ENCODE data around the gene POMT2. TPM values are rescaled to one million over a fixed set of nuclear protein-coding genes. Genes with fewer than 3 reads are reported as not detected.

The POMT2 gene
- total RNA-seq, 4 donors from 2014 or later = 12.0 to 77.4 (median 24.9) TPM

DNA sequence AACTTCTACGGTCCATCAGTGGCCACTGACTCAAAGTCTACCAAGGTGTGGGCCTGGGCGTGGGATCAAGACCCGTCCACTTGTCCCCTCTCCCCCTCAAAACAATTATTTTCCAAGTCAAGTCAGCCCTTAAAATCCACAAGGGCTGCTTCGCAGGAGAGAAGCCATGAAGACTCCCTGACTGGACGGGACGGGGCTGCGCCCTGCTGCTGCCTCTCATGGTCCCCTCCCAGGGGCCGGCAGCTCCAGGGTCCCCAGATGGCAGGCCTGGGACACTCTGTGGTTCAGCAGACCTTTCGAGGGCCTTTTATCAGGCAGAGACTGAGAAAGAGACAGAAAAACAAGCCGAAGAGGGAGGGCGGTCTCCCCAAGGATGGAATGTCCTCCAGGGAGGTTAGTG lies 60.5 kb downstream of the POMT2 start:
- Histone ChIP-seq H3K9me3 (no peaks in the 10 kb centered on the region), H3K27me3 (peaks cover 6% of the 10 kb centered on the region), H3K27ac (no peak overlapping the region), H3K36me3 (no peaks in the 10 kb centered on the region), H3K4me3 (no peak overlapping the region), H3K4me1 (no peaks in the 10 kb centered on the region)
- in situ Hi-C loops (cut with MboI; ENCODE audit: low pct_ligation_motif_present in 1 of 4, low pct_unique_long_range_greater_than_20kb in 1 of 4, low sequenced_read_pairs in 3 of 4) (no loop called here), intact Hi-C loops (cut with DNase I; ENCODE audit: low total_unique reads) (no loop called here)
- no peak for TF ChIP-seq CTCF (IDR thresholded peaks at IDR 0.05)
- no peak for TF ChIP-seq POLR2AphosphoS5 (IDR thresholded peaks at IDR 0.05)
- no peak for TF ChIP-seq POLR2A (IDR thresholded peaks at IDR 0.05)
- TF ChIP-seq EP300 (IDR thresholded peaks at IDR 0.05; ENCODE audit: low read depth) = no peak
- no peak for DNase-seq
- 83% methylated on average over 11 of the region's 11 CpGs; no CpG with 5 or more reads in 1 of the 2 donors for WGBS, 2 donors (ENCODE audit: low coverage in 1 of 2)

DNA sequence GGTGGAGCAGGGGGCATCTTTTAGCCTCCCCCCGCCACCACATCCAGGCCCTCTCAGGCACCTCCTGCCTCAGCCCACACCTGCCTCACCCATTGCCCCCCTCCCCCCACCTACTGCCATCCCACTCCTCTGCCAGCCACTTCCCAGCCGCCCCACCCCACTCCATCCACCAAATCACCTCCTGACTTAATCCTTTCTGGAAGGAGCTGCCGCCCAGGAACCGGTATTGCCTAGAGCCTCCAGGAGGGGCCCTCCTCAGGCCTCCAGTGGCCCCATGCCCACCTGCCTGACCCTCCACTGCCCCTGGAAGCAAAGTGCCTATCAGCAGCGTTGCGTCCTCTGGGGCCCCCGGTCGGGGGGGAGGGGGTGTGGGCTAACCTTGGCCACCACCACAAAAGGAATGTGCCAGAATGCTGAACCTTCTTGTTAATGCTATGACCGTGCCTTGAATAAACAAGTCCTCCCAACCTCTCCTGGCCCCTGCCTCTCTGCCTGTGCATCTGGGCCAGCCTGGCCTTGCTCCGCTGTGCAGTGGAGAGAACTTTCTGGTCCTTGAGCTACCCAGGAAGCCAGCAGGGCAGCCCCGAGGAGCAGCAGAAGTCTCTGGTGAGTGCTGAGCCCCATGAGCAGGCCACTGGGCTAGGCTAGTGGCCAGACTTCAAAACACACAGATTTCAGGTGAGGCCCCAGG lies 61.5 kb downstream of the POMT2 start:
- 48% methylated on average over 11 of the region's 11 CpGs; no CpG with 5 or more reads in 1 of the 2 donors for WGBS, 2 donors (ENCODE audit: low coverage in 1 of 2)
- Histone ChIP-seq H3K4me1 (no peaks in the 10 kb centered on the region), H3K4me3 (no peak overlapping the region), H3K36me3 (no peaks in the 10 kb centered on the region), H3K9me3 (no peaks in the 10 kb centered on the region), H3K27ac (no peak overlapping the region), H3K27me3 (peaks cover 6% of the 10 kb centered on the region)
- intact Hi-C loops (cut with DNase I; ENCODE audit: low total_unique reads) (no loop called here), in situ Hi-C loops (cut with MboI; ENCODE audit: low pct_ligation_motif_present in 1 of 4, low pct_unique_long_range_greater_than_20kb in 1 of 4, low sequenced_read_pairs in 3 of 4) (no loop called here)
- TF ChIP-seq CTCF (IDR thresholded peaks at IDR 0.05) (no peak), POLR2AphosphoS5 (IDR thresholded peaks at IDR 0.05) (no peak), EP300 (IDR thresholded peaks at IDR 0.05; ENCODE audit: low read depth) (no peak), POLR2A (IDR thresholded peaks at IDR 0.05) (no peak)
- no peak for DNase-seq

DNA sequence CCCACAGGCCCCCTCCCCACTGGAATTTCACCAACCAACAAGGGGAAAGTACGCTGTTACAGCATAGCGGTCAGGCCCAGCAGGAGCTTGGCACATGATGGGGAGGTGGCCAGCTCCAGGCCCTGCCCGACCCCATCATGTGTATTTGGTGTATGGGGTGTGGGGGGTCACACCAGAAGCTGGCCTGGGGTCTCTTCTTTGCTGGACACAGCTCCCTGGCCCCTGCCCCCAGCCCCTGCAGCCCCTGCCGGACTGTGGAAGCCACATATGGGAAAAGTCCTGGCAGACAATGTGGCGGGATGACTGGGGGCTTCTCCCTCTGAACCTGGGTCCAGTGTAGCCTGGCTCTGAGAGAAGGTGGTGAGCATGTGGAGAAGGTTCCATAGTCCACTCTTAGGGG lies 62.1 kb downstream of the POMT2 start:
- DNase-seq = no peak
- 91% methylated on average over 5 of the region's 5 CpGs; no CpG with 5 or more reads in 1 of the 2 donors for WGBS, 2 donors (ENCODE audit: low coverage in 1 of 2)
- H3K36me3 ChIP-seq = no peaks in the 10 kb centered on the region
- no peak overlapping the region for H3K27ac ChIP-seq
- H3K9me3 ChIP-seq = no peaks in the 10 kb centered on the region
- TF ChIP-seq CTCF (IDR thresholded peaks at IDR 0.05) = no peak
- H3K27me3 ChIP-seq = peaks cover 6% of the 10 kb centered on the region
- intact Hi-C loops (cut with DNase I; ENCODE audit: low total_unique reads) (no loop called here), in situ Hi-C loops (cut with MboI; ENCODE audit: low pct_ligation_motif_present in 1 of 4, low pct_unique_long_range_greater_than_20kb in 1 of 4, low sequenced_read_pairs in 3 of 4) (no loop called here)
- H3K4me1 ChIP-seq = no peaks in the 10 kb centered on the region
- H3K4me3 ChIP-seq = no peak overlapping the region

DNA sequence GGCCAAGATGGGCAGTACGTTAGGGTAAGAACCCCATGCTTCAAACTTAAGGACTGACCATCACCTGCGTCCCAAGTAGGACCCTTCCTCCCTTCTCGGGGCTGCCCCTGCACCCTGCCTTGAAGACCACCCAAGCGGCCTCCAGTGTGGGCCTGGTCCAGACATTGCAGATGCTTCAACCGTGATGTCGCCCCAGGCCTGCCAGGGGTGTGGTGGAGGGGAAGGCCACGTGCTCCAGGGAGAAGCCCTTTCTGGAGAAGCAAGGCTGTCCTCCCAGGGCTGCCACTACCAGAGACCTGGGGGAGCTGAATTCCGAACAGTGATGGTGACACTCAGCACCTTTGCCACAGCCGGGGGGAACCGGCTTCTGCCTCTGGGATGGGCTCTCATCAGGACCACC lies 63.0 kb downstream of the POMT2 start:
- no peaks in the 10 kb centered on the region for H3K9me3 ChIP-seq
- WGBS, 2 donors (ENCODE audit: low coverage in 1 of 2) = 82% methylated on average over 10 of the region's 10 CpGs; no CpG with 5 or more reads in 1 of the 2 donors
- intact Hi-C loops (cut with DNase I; ENCODE audit: low total_unique reads) (no loop called here), in situ Hi-C loops (cut with MboI; ENCODE audit: low pct_ligation_motif_present in 1 of 4, low pct_unique_long_range_greater_than_20kb in 1 of 4, low sequenced_read_pairs in 3 of 4) (no loop called here)
- H3K36me3 ChIP-seq = no peaks in the 10 kb centered on the region
- H3K27me3 ChIP-seq = peaks cover 6% of the 10 kb centered on the region
- no peak overlapping the region for H3K4me3 ChIP-seq
- DNase-seq = no peak
- no peak for TF ChIP-seq POLR2AphosphoS5 (IDR thresholded peaks at IDR 0.05)
- H3K27ac ChIP-seq = no peak overlapping the region
- H3K4me1 ChIP-seq = no peaks in the 10 kb centered on the region

DNA sequence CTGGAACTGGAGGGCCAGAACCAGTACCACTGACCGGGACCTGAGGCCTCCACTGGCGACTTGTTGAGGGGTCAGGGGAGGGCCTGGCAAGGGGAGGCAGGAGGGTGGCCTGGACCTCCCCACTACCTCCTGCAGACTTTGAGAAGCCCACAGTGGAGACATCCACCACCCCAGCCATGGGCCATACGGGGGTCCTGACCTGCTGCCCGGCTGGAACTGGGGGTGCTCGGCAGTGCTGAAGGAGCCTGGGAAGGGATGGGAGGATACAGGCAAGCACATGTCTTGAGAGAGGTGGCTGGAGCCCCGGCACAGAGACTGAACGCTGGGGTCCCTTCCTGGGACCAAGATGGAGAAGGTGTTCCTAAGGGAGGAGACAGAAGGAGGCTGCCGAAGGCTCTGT lies 64.0 kb downstream of the POMT2 start:
- in situ Hi-C loops (cut with MboI; ENCODE audit: low pct_ligation_motif_present in 1 of 4, low pct_unique_long_range_greater_than_20kb in 1 of 4, low sequenced_read_pairs in 3 of 4) (no loop called here), intact Hi-C loops (cut with DNase I; ENCODE audit: low total_unique reads) (no loop called here)
- no peak for TF ChIP-seq EP300 (IDR thresholded peaks at IDR 0.05; ENCODE audit: low read depth)
- no peak for TF ChIP-seq POLR2A (IDR thresholded peaks at IDR 0.05)
- no peak for TF ChIP-seq POLR2AphosphoS5 (IDR thresholded peaks at IDR 0.05)
- no peaks in the 10 kb centered on the region for H3K4me1 ChIP-seq
- H3K9me3 ChIP-seq = no peaks in the 10 kb centered on the region
- peaks cover 6% of the 10 kb centered on the region for H3K27me3 ChIP-seq
- WGBS, 2 donors (ENCODE audit: low coverage in 1 of 2) = 88% methylated on average over 8 of the region's 8 CpGs; no CpG with 5 or more reads in 1 of the 2 donors
- no peak for DNase-seq
- no peak overlapping the region for H3K27ac ChIP-seq
- no peaks in the 10 kb centered on the region for H3K36me3 ChIP-seq
- H3K4me3 ChIP-seq = no peak overlapping the region
